Vagina (tissue), 2 donors: ENCODE results near the gene CD74. TPM values are rescaled to one million over a fixed set of nuclear protein-coding genes. Genes with fewer than 3 reads are reported as not detected.
"Not testable (repeated sequence)": the region's sequence is repeated elsewhere in the genome, so short reads cannot be mapped to it uniquely, and the experiment has no call there.

Experiments
- DNase-seq, 2 donors: peaks; one replicate each; pipeline ENCODE4 v3.0.0-alpha.2; 2017; ENCODE audit errors: extremely low spot score in 2 of 2
- H3K27ac ChIP-seq: fragments of 200-600 bp; sonication (generic); one replicate; pipeline ENCODE4 v1.5.1; 2019
- H3K27me3 ChIP-seq: fragments of 200-600 bp; sonication (generic); one replicate; pipeline ENCODE4 v1.5.1; 2019
- H3K36me3 ChIP-seq, 2 donors: fragments of 200-600 bp; sonication (generic); one replicate each; pipeline ENCODE4 v1.5.1; 2017 to 2019
- H3K4me1 ChIP-seq: fragments of 200-600 bp; sonication (generic); one replicate; pipeline ENCODE4 v1.5.1; 2019
- H3K4me3 ChIP-seq, 2 donors: fragments of 200-600 bp; sonication (generic); 1 replicate in 1 of 2; 2 replicates in 1 of 2; pipeline ENCODE4 v1.5.1; 2016 to 2019
- H3K9me3 ChIP-seq: fragments of 200-600 bp; sonication (generic); one replicate; pipeline ENCODE4 v1.5.1; 2019
- POLR2A ChIP-seq, 2 donors: fragments of 450-650 bp; IDR thresholded peaks; one replicate each; pipeline ENCODE4 v1.6.1; 2017; ENCODE audit warnings: antibody characterized with exemption in 2 of 2, mild to moderate bottlenecking in 2 of 2, moderate library complexity in 2 of 2
- POLR2AphosphoS5 ChIP-seq, 2 donors: sonication (generic); formaldehyde crosslinking; IDR thresholded peaks; one replicate each; pipeline ENCODE4 v1.9.0; 2017; ENCODE audit warnings: antibody characterized with exemption in 2 of 2, mild to moderate bottlenecking in 2 of 2, low read depth in 1 of 2; ENCODE audit not compliant: insufficient read depth in 1 of 2
- intact Hi-C: fragments of 100-400 bp; cut with DNase I; formaldehyde crosslinking; loops from one replicate; pipeline ENCODE4 v1.15.1; 2023
- total RNA-seq: library from RNA; depleted of rRNA; stranded (reverse); fragments of >200 nt; gene quantifications from one replicate; pipeline ENCODE4 v1.2.3, GENCODE V29; 2016
- TF ChIP-seq, protein P1 (sequence below), 3 experiments: fragments of 450-650 bp in 2 of 3; fragments of 200-600 bp in 1 of 3; sonication (generic) in 1 of 3; IDR thresholded peaks; one replicate each; pipeline ENCODE4 v1.5.1; 2017 to 2019; ENCODE audit warnings: antibody characterized with exemption in 3 of 3, mild to moderate bottlenecking in 2 of 3, moderate library complexity in 2 of 3

CD74 gene
- total RNA-seq, 1 donor from 2014 or later: 530 TPM

DNA sequence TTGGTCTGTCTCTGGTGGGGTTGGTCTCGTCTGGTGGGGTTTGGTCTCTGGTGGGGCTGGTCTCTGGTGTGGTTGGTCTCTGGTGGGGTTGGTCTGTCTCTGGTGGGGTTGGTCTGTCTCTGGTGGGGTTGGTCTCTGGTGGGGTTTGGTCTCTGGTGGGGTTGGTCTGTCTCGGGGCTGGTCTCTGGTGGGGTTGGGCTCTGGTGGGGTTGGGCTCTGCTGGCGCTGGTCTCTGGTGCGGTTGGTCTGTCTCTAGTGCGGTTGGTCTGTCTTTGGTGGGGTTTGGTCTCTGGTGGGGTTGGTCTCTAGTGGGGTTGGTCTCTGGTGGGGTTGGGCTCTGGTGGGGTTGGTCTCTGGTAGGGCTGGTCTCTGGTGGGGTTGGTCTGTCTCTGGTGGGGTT, 16.3 kb upstream of the CD74 start:
- no peaks in the 10 kb centered on the region for H3K9me3 ChIP-seq
- H3K27me3 ChIP-seq: no peaks in the 10 kb centered on the region
- TF ChIP-seq POLR2A (IDR thresholded peaks at IDR 0.05) (no peak), POLR2AphosphoS5 (IDR thresholded peaks at IDR 0.05; ENCODE audit: insufficient read depth in 1 of 2, low read depth in 1 of 2) (no peak)
- TF ChIP-seq, protein P1, sequence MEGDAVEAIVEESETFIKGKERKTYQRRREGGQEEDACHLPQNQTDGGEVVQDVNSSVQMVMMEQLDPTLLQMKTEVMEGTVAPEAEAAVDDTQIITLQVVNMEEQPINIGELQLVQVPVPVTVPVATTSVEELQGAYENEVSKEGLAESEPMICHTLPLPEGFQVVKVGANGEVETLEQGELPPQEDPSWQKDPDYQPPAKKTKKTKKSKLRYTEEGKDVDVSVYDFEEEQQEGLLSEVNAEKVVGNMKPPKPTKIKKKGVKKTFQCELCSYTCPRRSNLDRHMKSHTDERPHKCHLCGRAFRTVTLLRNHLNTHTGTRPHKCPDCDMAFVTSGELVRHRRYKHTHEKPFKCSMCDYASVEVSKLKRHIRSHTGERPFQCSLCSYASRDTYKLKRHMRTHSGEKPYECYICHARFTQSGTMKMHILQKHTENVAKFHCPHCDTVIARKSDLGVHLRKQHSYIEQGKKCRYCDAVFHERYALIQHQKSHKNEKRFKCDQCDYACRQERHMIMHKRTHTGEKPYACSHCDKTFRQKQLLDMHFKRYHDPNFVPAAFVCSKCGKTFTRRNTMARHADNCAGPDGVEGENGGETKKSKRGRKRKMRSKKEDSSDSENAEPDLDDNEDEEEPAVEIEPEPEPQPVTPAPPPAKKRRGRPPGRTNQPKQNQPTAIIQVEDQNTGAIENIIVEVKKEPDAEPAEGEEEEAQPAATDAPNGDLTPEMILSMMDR (IDR thresholded peaks at IDR 0.05): no peak
- DNase-seq: no peak
- H3K27ac ChIP-seq: no peak overlapping the region
- no peak overlapping the region for H3K4me3 ChIP-seq
- no peaks in the 10 kb centered on the region for H3K36me3 ChIP-seq
- intact Hi-C loops: no loop called here
- H3K4me1 ChIP-seq: no peaks in the 10 kb centered on the region

DNA sequence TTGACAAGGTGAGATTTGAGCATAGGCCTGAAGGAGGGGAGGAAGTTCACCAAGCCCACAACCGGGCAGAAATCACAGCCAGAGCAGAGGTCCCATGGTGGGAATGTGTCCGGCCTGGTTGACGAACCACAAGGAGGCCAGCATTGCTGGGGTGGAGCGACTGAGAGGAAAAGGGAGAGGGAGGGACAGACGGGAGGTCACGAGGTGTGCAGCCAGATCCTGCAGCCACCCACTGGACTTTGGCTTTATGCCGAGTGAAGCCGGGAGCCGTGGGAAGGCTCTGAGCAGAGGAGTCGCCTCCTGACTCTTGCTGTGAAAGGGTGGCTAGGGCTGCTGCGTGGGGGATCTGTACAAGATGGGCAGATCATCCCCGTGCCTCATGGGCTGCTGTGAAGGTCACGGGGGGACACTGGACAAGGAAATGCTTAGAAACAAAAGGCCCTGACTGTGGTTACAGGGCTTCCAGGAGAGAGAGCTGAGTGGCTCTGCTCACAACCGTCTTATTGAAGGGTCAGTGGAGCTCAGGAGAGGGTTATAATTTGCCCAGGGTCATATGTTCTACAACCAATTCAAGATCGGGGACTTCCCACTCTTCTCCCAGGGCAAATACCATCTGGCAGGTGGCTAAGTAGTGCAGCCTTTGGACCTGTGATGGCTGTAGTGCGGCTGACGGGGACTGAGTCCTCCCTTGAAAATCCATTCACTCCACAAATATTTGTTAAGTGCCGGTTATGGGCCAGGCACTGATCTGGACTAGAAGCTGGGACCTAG, 15.6 kb upstream of the CD74 start:
- Histone ChIP-seq H3K4me3 (no peak overlapping the region), H3K4me1 (no peaks in the 10 kb centered on the region), H3K9me3 (no peaks in the 10 kb centered on the region), H3K36me3 (no peaks in the 10 kb centered on the region), H3K27me3 (no peaks in the 10 kb centered on the region), H3K27ac (peak overlapping the region; percentile 35)
- no peak for DNase-seq
- TF ChIP-seq POLR2A (IDR thresholded peaks at IDR 0.05) (no peak), POLR2AphosphoS5 (IDR thresholded peaks at IDR 0.05; ENCODE audit: insufficient read depth in 1 of 2, low read depth in 1 of 2) (no peak)
- TF ChIP-seq, protein P1 (IDR thresholded peaks at IDR 0.05): no peak
- intact Hi-C loops: no loop called here

DNA sequence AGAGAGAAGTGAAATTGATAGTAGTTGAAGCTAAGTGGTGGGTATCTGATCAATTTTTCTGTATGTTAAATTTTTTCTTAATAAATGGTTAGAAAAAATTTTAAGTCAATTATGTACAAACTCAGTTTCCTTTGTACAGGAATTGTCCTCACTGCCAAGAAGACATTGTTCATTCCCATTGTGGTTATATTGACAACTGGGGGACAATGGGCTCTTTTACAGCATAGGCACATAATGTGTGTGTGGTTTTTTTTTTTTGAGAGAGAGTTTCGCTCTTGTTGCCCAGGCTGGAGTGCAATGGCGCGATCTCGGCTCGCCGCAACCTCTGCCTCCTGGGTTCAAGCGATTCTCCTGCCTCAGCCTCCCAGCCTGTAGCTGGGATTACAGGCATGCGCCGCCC, 13.5 kb upstream of the CD74 start:
- DNase-seq, H3K27ac ChIP-seq, intact Hi-C loops, H3K4me3 ChIP-seq, H3K27me3 ChIP-seq, H3K4me1 ChIP-seq, H3K36me3 ChIP-seq, H3K9me3 ChIP-seq: not testable (repeated sequence)

- intact Hi-C loops: no loop called here
- Histone ChIP-seq H3K4me1 (no peaks in the 10 kb centered on the region), H3K36me3 (no peaks in the 10 kb centered on the region), H3K27me3 (no peaks in the 10 kb centered on the region), H3K4me3 (no peak overlapping the region), H3K9me3 (no peaks in the 10 kb centered on the region), H3K27ac (no peak overlapping the region)
- TF ChIP-seq POLR2A (IDR thresholded peaks at IDR 0.05): no peak
- TF ChIP-seq, protein P1 (IDR thresholded peaks at IDR 0.05): no peak
- TF ChIP-seq POLR2AphosphoS5 (IDR thresholded peaks at IDR 0.05; ENCODE audit: insufficient read depth in 1 of 2, low read depth in 1 of 2): no peak
- DNase-seq: no peak
Observed at GRCh38 chr5:150422758-150423157, 10.0 kb upstream of the CD74 start.

GRCh38 chr5:150422075-150422474, 9.4 kb upstream of the CD74 start:
- Histone ChIP-seq H3K4me1 (no peaks in the 10 kb centered on the region), H3K36me3 (no peaks in the 10 kb centered on the region), H3K27me3 (no peaks in the 10 kb centered on the region), H3K4me3 (no peak overlapping the region), H3K9me3 (no peaks in the 10 kb centered on the region), H3K27ac (no peak overlapping the region)
- DNase-seq: no peak
- intact Hi-C loops: no loop called here
- TF ChIP-seq POLR2AphosphoS5 (IDR thresholded peaks at IDR 0.05; ENCODE audit: insufficient read depth in 1 of 2, low read depth in 1 of 2): no peak
- TF ChIP-seq, protein P1 (IDR thresholded peaks at IDR 0.05): no peak
- no peak for TF ChIP-seq POLR2A (IDR thresholded peaks at IDR 0.05)
